ENCODE data around the gene WRAP53.

Gene WRAP53

GRCh38 chr17:7651097-7651664 lies 37.1 kb upstream of the WRAP53 start:
- TF ChIP-seq CTCF (conservative IDR thresholded peaks at IDR 0.05; ENCODE audit: control insufficient read depth, insufficient read depth, low read depth, low read length): no peak
- peak overlapping the region; percentile 19 for H3K4me3 ChIP-seq (ENCODE audit: control insufficient read depth, low read depth, low read length)
- DNase-seq (ENCODE audit: low read depth): no peak

- no peak overlapping the region for H3K4me3 ChIP-seq (ENCODE audit: control insufficient read depth, low read depth, low read length)
- no peak for DNase-seq (ENCODE audit: low read depth)
- TF ChIP-seq CTCF (conservative IDR thresholded peaks at IDR 0.05; ENCODE audit: control insufficient read depth, insufficient read depth, low read depth, low read length): no peak
Measured at GRCh38 chr17:7651665-7652387, 36.5 kb upstream of the WRAP53 start.

GRCh38 chr17:7652388-7653356 lies 35.6 kb upstream of the WRAP53 start:
- H3K4me3 ChIP-seq (ENCODE audit: control insufficient read depth, low read depth, low read length): no peak overlapping the region
- DNase-seq (ENCODE audit: low read depth): no peak
- TF ChIP-seq CTCF (conservative IDR thresholded peaks at IDR 0.05; ENCODE audit: control insufficient read depth, insufficient read depth, low read depth, low read length): no peak

GRCh38 chr17:7654832-7655540 lies 33.3 kb upstream of the WRAP53 start:
- no peak overlapping the region for H3K4me3 ChIP-seq (ENCODE audit: control insufficient read depth, low read depth, low read length)
- DNase-seq (ENCODE audit: low read depth): peak; percentile 5
- TF ChIP-seq CTCF (conservative IDR thresholded peaks at IDR 0.05; ENCODE audit: control insufficient read depth, insufficient read depth, low read depth, low read length): no peak

- no peak for DNase-seq (ENCODE audit: low read depth)
- no peak overlapping the region for H3K4me3 ChIP-seq (ENCODE audit: control insufficient read depth, low read depth, low read length)
- no peak for TF ChIP-seq CTCF (conservative IDR thresholded peaks at IDR 0.05; ENCODE audit: control insufficient read depth, insufficient read depth, low read depth, low read length)
Measured at GRCh38 chr17:7655541-7655840, 32.8 kb upstream of the WRAP53 start.

- no peak for DNase-seq (ENCODE audit: low read depth)
- no peak overlapping the region for H3K4me3 ChIP-seq (ENCODE audit: control insufficient read depth, low read depth, low read length)
- no peak for TF ChIP-seq CTCF (conservative IDR thresholded peaks at IDR 0.05; ENCODE audit: control insufficient read depth, insufficient read depth, low read depth, low read length)
Measured at GRCh38 chr17:7656958-7657609, 31.2 kb upstream of the WRAP53 start.
